ENCODE measurements around the gene OPRL1. TPM values are rescaled to one million over a fixed set of nuclear protein-coding genes. Genes with fewer than 3 reads are reported as not detected.

Gene OPRL1
- total RNA-seq, 4 donors from 2014 or later, result 0.45 to 0.68 (median 0.52) TPM

- no peak for DNase-seq (ENCODE audit: low spot score in 2 of 2)
- H3K9me3 ChIP-seq, result no peaks in the 10 kb centered on the region
- TF ChIP-seq, protein P1, sequence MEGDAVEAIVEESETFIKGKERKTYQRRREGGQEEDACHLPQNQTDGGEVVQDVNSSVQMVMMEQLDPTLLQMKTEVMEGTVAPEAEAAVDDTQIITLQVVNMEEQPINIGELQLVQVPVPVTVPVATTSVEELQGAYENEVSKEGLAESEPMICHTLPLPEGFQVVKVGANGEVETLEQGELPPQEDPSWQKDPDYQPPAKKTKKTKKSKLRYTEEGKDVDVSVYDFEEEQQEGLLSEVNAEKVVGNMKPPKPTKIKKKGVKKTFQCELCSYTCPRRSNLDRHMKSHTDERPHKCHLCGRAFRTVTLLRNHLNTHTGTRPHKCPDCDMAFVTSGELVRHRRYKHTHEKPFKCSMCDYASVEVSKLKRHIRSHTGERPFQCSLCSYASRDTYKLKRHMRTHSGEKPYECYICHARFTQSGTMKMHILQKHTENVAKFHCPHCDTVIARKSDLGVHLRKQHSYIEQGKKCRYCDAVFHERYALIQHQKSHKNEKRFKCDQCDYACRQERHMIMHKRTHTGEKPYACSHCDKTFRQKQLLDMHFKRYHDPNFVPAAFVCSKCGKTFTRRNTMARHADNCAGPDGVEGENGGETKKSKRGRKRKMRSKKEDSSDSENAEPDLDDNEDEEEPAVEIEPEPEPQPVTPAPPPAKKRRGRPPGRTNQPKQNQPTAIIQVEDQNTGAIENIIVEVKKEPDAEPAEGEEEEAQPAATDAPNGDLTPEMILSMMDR (IDR thresholded peaks at IDR 0.05), result no peak
- TF ChIP-seq POLR2AphosphoS5 (IDR thresholded peaks at IDR 0.05) (peak in 1 of 3 donors; percentile 37), POLR2A (IDR thresholded peaks at IDR 0.05) (no peak)
- peaks cover 52% of the 10 kb centered on the region for H3K4me1 ChIP-seq
- peak overlapping the region; percentile 70 for H3K27ac ChIP-seq
- no peak overlapping the region for H3K4me3 ChIP-seq
- H3K27me3 ChIP-seq, result peaks cover 64% of the 10 kb centered on the region
- 73% methylated on average over 2 of the region's 15 CpGs for WGBS
- H3K36me3 ChIP-seq, result no peaks in the 10 kb centered on the region
These were observed 28.1 kb upstream of the OPRL1 start for GRCh38 chr20:64051561-64052325.

DNA sequence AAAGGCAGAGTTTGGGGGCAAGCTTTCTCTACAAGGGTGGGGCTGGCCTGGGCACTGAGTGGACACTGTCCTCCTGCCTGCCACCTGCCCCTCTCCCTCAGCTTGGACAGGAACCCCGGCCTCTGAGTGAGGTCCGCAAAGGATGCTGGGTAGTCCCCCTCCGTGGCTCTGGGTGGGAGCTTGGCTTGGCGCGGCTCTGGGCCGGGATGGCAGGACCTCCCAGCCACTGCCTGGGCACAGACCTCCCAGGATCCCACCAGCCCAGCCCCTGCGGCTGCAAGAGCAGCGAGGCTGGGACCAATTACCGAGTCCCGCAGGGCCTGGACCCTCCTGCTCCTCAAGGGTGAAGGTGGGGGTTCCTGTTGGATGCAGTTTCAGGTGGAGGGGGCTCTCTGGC is 27.6 kb upstream of the OPRL1 start:
- no peak overlapping the region for H3K4me3 ChIP-seq
- 86% methylated on average over 4 of the region's 10 CpGs for WGBS
- peak overlapping the region; percentile 70 for H3K27ac ChIP-seq
- H3K4me1 ChIP-seq, result peaks cover 55% of the 10 kb centered on the region
- H3K27me3 ChIP-seq, result peaks cover 59% of the 10 kb centered on the region
- no peak for TF ChIP-seq EP300 (IDR thresholded peaks at IDR 0.05)
- TF ChIP-seq, protein P1 (IDR thresholded peaks at IDR 0.05), result no peak
- TF ChIP-seq POLR2AphosphoS5 (IDR thresholded peaks at IDR 0.05), result no peak
- no peak for TF ChIP-seq POLR2A (IDR thresholded peaks at IDR 0.05)
- H3K9me3 ChIP-seq, result no peaks in the 10 kb centered on the region
- DNase-seq (ENCODE audit: low spot score in 2 of 2), result no peak
- H3K36me3 ChIP-seq, result no peaks in the 10 kb centered on the region

DNA sequence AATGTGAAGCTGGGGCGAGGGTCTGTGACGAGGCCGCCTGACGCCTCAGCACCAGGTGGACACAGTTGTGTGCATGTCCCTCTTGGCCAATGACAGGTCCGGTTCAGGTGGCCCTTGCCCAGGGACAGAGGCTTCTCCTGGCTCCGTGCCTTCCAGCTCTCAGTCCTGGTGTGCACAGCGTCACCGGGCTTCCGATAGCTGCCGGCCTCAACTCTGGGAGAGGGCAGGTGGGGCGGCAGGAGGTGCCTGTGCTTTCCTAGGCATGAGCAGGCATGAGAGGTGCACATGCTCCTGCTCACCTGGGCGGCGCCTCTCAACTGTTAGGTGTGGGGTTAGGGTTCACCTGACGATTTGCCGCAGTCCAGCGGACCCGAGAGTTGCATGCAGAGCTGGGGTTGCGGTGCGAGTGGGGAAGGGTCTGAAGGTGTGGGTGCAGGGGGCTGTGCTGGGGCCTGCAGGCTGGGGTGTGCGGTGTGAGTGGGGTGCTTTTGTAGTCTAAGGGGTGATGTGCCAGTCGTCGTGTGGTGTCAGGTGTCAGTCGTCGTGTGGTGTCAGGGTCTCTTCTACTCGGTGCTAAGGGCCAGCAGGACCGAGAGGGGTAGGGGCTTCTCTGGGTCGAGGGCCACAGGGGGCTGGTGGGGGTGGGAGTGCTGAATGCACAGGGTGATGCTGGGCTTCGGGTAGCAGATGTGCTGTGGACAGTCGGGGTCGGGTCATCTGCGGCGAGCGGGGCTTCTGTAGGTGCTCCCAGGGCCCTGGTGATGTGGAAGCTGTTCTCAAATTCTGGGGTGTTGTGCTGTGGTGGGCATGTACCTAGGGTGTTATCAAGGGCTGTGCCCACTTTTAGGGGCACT is 26.7 kb upstream of the OPRL1 start:
- WGBS, result 59% methylated on average over 20 of the region's 33 CpGs
- H3K27me3 ChIP-seq, result peaks cover 50% of the 10 kb centered on the region
- DNase-seq (ENCODE audit: low spot score in 2 of 2), result no peak
- H3K4me1 ChIP-seq, result peaks cover 57% of the 10 kb centered on the region
- TF ChIP-seq, protein P1 (IDR thresholded peaks at IDR 0.05), result no peak
- TF ChIP-seq POLR2A (IDR thresholded peaks at IDR 0.05) (no peak), POLR2AphosphoS5 (IDR thresholded peaks at IDR 0.05) (no peak), EP300 (IDR thresholded peaks at IDR 0.05) (no peak)
- no peak overlapping the region for H3K4me3 ChIP-seq
- peak overlapping the region; percentile 70 for H3K27ac ChIP-seq
- H3K9me3 ChIP-seq, result no peaks in the 10 kb centered on the region
- H3K36me3 ChIP-seq, result no peaks in the 10 kb centered on the region

DNA sequence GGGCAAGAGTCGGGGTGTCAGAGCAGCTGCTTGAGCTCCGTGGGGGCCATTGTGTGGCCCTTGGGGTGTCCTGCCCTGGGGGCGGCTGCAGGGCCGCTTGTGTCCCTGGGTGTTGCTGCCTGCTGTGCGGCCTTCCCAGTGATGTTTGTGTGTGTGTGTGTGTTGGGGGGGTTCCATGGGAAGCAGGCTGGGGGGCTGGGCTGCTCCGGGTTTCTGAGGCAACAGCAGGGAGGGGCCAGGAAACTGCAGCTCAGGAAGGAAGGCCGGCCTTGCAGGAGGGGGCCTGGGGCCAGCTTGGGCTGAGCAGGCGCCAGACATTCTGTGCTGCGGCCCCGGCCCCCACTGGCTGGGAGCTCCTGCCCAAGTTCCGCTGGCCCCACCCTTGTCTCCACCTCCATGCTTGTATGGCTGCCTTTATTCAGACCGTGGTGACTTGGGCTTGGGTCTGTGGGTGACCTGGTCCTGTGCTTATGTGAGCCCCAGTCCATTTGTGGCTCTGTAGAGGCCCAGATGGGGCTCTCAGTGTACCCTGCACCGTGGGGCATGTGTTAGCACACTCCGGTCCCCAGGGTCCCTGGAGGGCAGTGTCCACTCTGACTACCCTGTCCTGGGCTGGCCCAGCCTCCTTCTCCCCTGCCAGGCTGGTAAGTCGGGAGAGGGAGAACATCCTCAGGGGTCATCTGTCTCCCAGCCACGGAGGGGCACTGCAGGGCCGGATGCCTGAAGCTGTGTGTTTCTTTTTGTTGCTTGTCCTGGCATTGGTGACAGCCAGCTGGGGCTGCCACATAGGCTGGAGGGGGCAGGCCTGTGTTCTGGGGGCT is 25.8 kb upstream of the OPRL1 start:
- WGBS, result no CpG with 5 or more reads among the region's 17 CpGs
- TF ChIP-seq POLR2AphosphoS5 (IDR thresholded peaks at IDR 0.05), result no peak
- no peak for TF ChIP-seq POLR2A (IDR thresholded peaks at IDR 0.05)
- TF ChIP-seq, protein P1 (IDR thresholded peaks at IDR 0.05), result no peak
- TF ChIP-seq EP300 (IDR thresholded peaks at IDR 0.05), result no peak
- DNase-seq (ENCODE audit: low spot score in 2 of 2), result no peak
- H3K36me3 ChIP-seq, result no peaks in the 10 kb centered on the region
- peak overlapping the region; percentile 70 for H3K27ac ChIP-seq
- no peak overlapping the region for H3K4me3 ChIP-seq
- H3K27me3 ChIP-seq, result peaks cover 41% of the 10 kb centered on the region
- H3K9me3 ChIP-seq, result no peaks in the 10 kb centered on the region
- H3K4me1 ChIP-seq, result peaks cover 49% of the 10 kb centered on the region

Measured in suprapubic skin (tissue), 4 donors.